Neural cell (in vitro differentiated cells): ENCODE measurements around the gene RALGPS2. TPM values are rescaled to one million over a fixed set of nuclear protein-coding genes. Genes with fewer than 3 reads are reported as not detected.

ENCODE experiments used
- H2AFZ ChIP-seq: fragments of 200-600, 300-800 bp; sonication (generic), shearing (Covaris generic); 2 replicates; pipeline ENCODE4 v1.6.0; 2014; ENCODE audit warnings: low read depth, mild to moderate bottlenecking, antibody characterized with exemption, low read length, moderate library complexity
- H3F3A ChIP-seq: fragments of 200-600 bp; shearing (Covaris generic); 2 replicates; pipeline ENCODE4 v1.6.1; 2016; ENCODE audit warnings: mild to moderate bottlenecking, moderate library complexity, mixed read lengths, antibody characterized with exemption, low read length; ENCODE audit not compliant: insufficient read depth, poor library complexity, severe bottlenecking
- H3K27ac ChIP-seq: fragments of 200-600, 300-800 bp; sonication (generic), shearing (Covaris generic); 2 replicates; pipeline ENCODE4 v1.5.1; 2014; ENCODE audit warnings: mild to moderate bottlenecking, low read length, moderate library complexity
- H3K27me3 ChIP-seq: fragments of 300-800, 200-600 bp; sonication (generic), shearing (Covaris generic); 2 replicates; pipeline ENCODE4 v1.6.0; 2014; ENCODE audit warnings: mild to moderate bottlenecking, low read depth, low read length, moderate library complexity; ENCODE audit not compliant: insufficient read depth
- H3K36me3 ChIP-seq: fragments of 300-800, 200-600 bp; sonication (generic), shearing (Covaris generic); 2 replicates; pipeline ENCODE4 v1.5.1; 2014; ENCODE audit warnings: mild to moderate bottlenecking, antibody characterized with exemption, low read length, moderate library complexity; ENCODE audit not compliant: insufficient read depth
- H3K4me2 ChIP-seq: fragments of 300-800, 200-600 bp; sonication (generic), shearing (Covaris generic); 2 replicates; pipeline ENCODE4 v1.6.0; 2014; ENCODE audit warnings: mild to moderate bottlenecking, low read length
- H3K4me3 ChIP-seq: fragments of 300-800, 200-600 bp; sonication (generic), shearing (Covaris generic); 2 replicates; pipeline ENCODE4 v1.5.1; 2014; ENCODE audit warnings: mild to moderate bottlenecking, low read length, moderate library complexity
- H3K79me2 ChIP-seq: fragments of 200-600 bp; shearing (Covaris generic); replicated peaks from 2 replicates; pipeline ENCODE4 v1.6.0; 2014; ENCODE audit warnings: mild to moderate bottlenecking, low read length, moderate library complexity; ENCODE audit not compliant: insufficient read depth
- H3K9ac ChIP-seq: fragments of 300-800, 200-600 bp; sonication (generic), shearing (Covaris generic); 2 replicates; pipeline ENCODE4 v1.6.1; 2016; ENCODE audit warnings: mild to moderate bottlenecking, low read length, mixed read lengths
- H3K9me2 ChIP-seq: fragments of 200-600 bp; shearing (Covaris generic); 2 replicates; pipeline ENCODE4 v1.6.1; 2016; ENCODE audit warnings: mild to moderate bottlenecking, low read length, mixed read lengths; ENCODE audit not compliant: insufficient read depth
- H3K9me3 ChIP-seq: fragments of 200-600, 300-800 bp; sonication (generic), shearing (Covaris generic); 2 replicates; pipeline ENCODE4 v1.6.1; 2016; ENCODE audit warnings: mild to moderate bottlenecking, mixed run types, low read length, moderate library complexity, mixed read lengths
- H4K20me1 ChIP-seq: fragments of 200-600 bp; shearing (Covaris generic); 2 replicates; pipeline ENCODE4 v1.6.1; 2016; ENCODE audit warnings: mild to moderate bottlenecking, mixed run types; ENCODE audit not compliant: insufficient read depth
- CTCF ChIP-seq: fragments of 450-650 bp; IDR thresholded peaks from 2 replicates; pipeline ENCODE4 v1.5.1; 2014; ENCODE audit warnings: antibody characterized with exemption, mild to moderate bottlenecking, moderate library complexity; ENCODE audit not compliant: poor library complexity, severe bottlenecking
- EP300 ChIP-seq: fragments of 450-650 bp; conservative IDR thresholded peaks from 2 replicates; pipeline ENCODE4 v1.6.1; 2014; ENCODE audit warnings: antibody characterized with exemption, mild to moderate bottlenecking, moderate library complexity; ENCODE audit not compliant: poor library complexity, severe bottlenecking
- EZH2 ChIP-seq: fragments of 200-600, 300-800 bp; shearing (Covaris generic), sonication (generic); IDR thresholded peaks from 2 replicates; pipeline ENCODE4 v1.6.1; 2014; ENCODE audit warnings: antibody characterized with exemption, low read length, borderline replicate concordance, mild to moderate bottlenecking; ENCODE audit not compliant: insufficient read depth, poor library complexity, severe bottlenecking
- MXI1 ChIP-seq: fragments of 450-650 bp; conservative IDR thresholded peaks from 2 replicates; pipeline ENCODE4 v1.6.1; 2014; ENCODE audit warnings: antibody characterized with exemption, mild to moderate bottlenecking; ENCODE audit not compliant: poor library complexity, severe bottlenecking
- POLR2AphosphoS5 ChIP-seq: IDR thresholded peaks from 2 replicates; pipeline ENCODE4 v1.6.1; 2012
- RAD21 ChIP-seq: fragments of 450-650 bp; conservative IDR thresholded peaks from 2 replicates; pipeline ENCODE4 v1.6.1; 2014; ENCODE audit warnings: antibody characterized with exemption, mild to moderate bottlenecking, moderate library complexity
- REST ChIP-seq: IDR thresholded peaks from 2 replicates; pipeline ENCODE4 v1.6.1; 2012; ENCODE audit warnings: borderline replicate concordance
- SMC3 ChIP-seq: fragments of 450-650 bp; conservative IDR thresholded peaks from 2 replicates; pipeline ENCODE4 v1.6.1; 2014; ENCODE audit warnings: antibody characterized with exemption, mild to moderate bottlenecking, moderate library complexity; ENCODE audit not compliant: poor library complexity
- TAF1 ChIP-seq: IDR thresholded peaks from 2 replicates; pipeline ENCODE4 v1.6.1; 2012; ENCODE audit warnings: low read depth
- polyA plus RNA-seq: library from polyadenylated mRNA; depleted of rRNA; stranded (reverse); fragments of >200 nt; gene quantifications from 2 replicates; pipeline ENCODE4 v1.2.3, GENCODE V29; 2014

The RALGPS2 gene
- polyA plus RNA-seq, 1 donor from 2014 or later: 26.6 TPM

GRCh38 chr1:178961331-178961730, 236.3 kb downstream of the RALGPS2 start:
- no peaks in the 10 kb centered on the region for H3K79me2 ChIP-seq
- no peaks in the 10 kb centered on the region for H3F3A ChIP-seq
- no peak overlapping the region for H3K9ac ChIP-seq
- H3K9me2 ChIP-seq: no peaks in the 10 kb centered on the region
- TF ChIP-seq REST (no peak), MXI1 (no peak), EZH2 (no peak), RAD21 (no peak), EP300 (no peak), POLR2AphosphoS5 (no peak), CTCF (no peak), TAF1 (no peak), SMC3 (no peak)
- no peaks in the 10 kb centered on the region for H3K27me3 ChIP-seq
- H3K4me3 ChIP-seq: no peak overlapping the region
- H3K4me2 ChIP-seq: no peak overlapping the region
- no peak overlapping the region for H3K27ac ChIP-seq
- no peaks in the 10 kb centered on the region for H4K20me1 ChIP-seq
- H3K9me3 ChIP-seq: no peaks in the 10 kb centered on the region
- H2AFZ ChIP-seq: no peak overlapping the region
- no peaks in the 10 kb centered on the region for H3K36me3 ChIP-seq

GRCh38 chr1:178961868-178962267, 236.8 kb downstream of the RALGPS2 start:
- TF ChIP-seq REST: no peak
- no peak for TF ChIP-seq EP300
- no peak for TF ChIP-seq EZH2
- no peak for TF ChIP-seq POLR2AphosphoS5
- no peak for TF ChIP-seq CTCF
- no peak for TF ChIP-seq MXI1
- no peak for TF ChIP-seq TAF1
- TF ChIP-seq SMC3: no peak
- no peak for TF ChIP-seq RAD21
- no peaks in the 10 kb centered on the region for H3K9me2 ChIP-seq
- no peaks in the 10 kb centered on the region for H3K9me3 ChIP-seq
- no peaks in the 10 kb centered on the region for H3K27me3 ChIP-seq
- H3K36me3 ChIP-seq: no peaks in the 10 kb centered on the region
- no peaks in the 10 kb centered on the region for H3F3A ChIP-seq
- H2AFZ ChIP-seq: no peak overlapping the region
- H3K9ac ChIP-seq: no peak overlapping the region
- no peak overlapping the region for H3K4me3 ChIP-seq
- H3K27ac ChIP-seq: no peak overlapping the region
- no peaks in the 10 kb centered on the region for H3K79me2 ChIP-seq
- H4K20me1 ChIP-seq: no peaks in the 10 kb centered on the region
- no peak overlapping the region for H3K4me2 ChIP-seq
